Endometrial microvascular endothelial cells (primary cell): Measurements from ENCODE around the gene MYO1E. TPM values are rescaled to one million over a fixed set of nuclear protein-coding genes. Genes with fewer than 3 reads are reported as not detected.
"Not testable (repeated sequence)": the region's sequence is repeated elsewhere in the genome, so short reads cannot be mapped to it uniquely, and the experiment has no call there.

Source experiments
- in situ Hi-C: cut with HindIII; loops from 2 replicates; pipeline ENCODE4 v1.10.0; 2017; ENCODE audit warnings: low sequenced_read_pairs, low pct_unique_long_range_greater_than_20kb; ENCODE audit errors: inconsistent ontology term
- total RNA-seq: library from RNA; depleted of rRNA; stranded (reverse); fragments of >200 nt; gene quantifications from one replicate; pipeline ENCODE4 v1.2.3, GENCODE V29; 2015; ENCODE audit errors: inconsistent ontology term

The MYO1E gene
- total RNA-seq, 1 donor from 2014 or later, result 120 TPM

DNA sequence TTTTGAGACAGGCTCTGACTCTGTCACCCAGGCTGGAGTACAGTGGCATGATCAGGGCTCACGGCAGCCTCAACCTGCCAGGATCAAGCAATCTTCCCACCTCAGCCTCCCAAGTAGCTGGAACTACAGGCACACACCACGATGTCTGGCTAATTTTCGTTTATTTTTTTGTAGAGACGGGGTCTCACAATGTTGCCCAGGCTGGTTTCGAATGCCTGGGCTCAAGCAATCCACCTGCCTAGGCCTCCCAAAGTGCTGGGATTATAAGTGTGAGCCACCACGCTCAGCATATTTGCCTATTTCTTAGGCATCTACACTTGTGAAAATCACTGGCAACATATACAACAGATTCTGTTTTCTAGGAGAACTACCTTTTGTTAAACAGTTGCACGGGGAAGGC, 16.9 kb downstream of the MYO1E start:
- in situ Hi-C loops, result no loop called here

DNA sequence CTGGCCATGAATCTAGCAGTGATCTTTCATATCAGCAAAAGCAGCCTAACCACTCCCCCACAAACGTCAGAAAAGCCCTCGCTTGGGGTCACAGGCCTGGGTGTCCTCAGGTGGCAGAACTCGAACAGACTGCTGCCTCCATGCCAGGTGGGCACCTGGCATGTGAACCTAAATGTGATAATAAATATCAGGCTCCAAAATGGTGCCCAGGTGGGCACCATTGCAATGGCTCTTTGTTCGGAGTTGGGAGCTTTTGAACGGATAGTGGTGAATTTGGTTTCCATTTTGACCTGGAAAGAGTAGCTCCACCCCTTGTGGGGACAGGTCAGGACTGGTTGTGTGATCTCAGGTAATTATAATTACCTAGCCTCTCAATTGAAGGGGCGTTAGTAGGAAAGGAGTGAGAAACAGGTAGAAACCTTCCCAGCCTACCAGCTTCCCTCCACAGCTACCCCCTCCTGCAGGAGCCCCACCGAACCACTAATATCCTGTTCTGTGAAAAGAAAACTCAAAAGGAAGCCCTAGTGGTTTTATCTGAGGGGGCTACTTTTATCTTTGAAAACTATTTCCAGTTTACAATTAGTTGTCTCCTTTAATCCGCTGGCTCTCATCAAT, 18.1 kb downstream of the MYO1E start:
- in situ Hi-C loops, result no loop called here

DNA sequence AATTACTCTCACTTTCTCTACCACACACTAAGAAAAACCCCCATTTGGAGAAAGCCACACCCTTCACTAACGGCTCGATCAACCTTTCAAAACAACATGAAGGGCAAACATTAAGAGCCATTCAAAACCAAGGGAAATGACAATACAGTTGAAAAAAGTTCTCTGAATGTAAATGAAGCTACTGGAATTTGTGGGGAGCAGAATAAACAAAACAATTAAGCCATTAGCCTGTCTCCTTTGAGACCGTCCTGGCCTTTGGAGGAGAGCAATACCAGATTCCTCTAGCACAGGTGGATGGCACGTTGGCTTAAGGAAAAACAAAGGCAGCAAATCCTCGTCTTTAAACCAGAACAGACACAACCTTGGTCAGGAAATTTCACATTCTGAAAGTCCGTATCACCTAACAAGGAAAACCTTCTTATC, 18.7 kb downstream of the MYO1E start:
- in situ Hi-C loops, result no loop called here

DNA sequence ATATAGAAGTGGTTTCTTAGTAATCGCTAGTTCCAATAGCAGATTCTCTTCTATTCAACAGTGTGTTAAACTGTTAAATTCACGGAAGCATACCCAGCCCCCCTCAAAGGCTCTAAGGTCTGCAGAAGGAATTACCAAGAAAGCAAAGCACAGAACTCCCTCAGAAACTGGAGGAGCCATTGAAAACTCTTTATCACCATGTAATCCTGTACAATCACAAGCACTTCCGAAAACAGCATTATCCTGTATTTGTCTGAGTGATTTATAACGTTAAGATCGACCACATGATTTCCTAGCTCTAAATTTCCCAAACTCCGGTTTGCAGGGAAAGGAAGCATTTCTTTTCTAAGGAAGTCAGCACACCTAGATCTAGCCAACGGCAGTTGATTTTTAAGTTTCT, 20.0 kb downstream of the MYO1E start:
- in situ Hi-C loops, result no loop called here

DNA sequence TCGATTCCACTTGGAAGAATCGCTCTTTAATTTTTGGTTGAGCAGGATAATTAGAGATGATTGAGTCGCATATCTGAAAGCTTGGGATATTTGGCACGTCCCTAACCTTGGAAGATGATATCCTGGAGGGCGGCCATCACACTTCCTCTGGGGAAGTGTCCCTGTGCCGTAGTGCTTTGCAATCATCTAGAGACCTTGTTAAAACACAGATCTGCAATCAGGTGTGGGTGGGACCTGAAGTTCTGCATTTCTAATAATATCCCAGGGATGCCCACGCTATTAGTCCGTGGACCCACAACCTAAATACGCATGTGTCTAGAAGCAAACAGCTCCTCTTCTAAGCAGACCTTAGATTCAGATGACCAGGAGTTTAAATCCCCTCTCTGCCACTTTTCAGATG, 20.5 kb downstream of the MYO1E start:
- in situ Hi-C loops, result no loop called here

DNA sequence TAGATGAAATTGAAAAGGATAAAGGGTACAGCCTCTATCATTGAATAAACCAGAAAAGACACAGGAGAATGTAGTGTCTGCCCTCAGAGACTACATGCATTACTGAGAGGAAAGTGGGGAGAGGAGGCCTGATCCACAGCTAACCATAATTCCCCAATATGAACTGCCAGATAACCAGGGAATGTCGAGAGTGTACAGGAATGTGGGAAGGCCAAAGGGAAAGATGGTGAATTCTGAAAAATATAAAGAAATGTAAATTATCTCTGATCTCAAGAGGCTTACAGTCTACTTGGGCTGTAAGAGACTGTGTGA, 22.3 kb downstream of the MYO1E start:
- in situ Hi-C loops, result no loop called here

DNA sequence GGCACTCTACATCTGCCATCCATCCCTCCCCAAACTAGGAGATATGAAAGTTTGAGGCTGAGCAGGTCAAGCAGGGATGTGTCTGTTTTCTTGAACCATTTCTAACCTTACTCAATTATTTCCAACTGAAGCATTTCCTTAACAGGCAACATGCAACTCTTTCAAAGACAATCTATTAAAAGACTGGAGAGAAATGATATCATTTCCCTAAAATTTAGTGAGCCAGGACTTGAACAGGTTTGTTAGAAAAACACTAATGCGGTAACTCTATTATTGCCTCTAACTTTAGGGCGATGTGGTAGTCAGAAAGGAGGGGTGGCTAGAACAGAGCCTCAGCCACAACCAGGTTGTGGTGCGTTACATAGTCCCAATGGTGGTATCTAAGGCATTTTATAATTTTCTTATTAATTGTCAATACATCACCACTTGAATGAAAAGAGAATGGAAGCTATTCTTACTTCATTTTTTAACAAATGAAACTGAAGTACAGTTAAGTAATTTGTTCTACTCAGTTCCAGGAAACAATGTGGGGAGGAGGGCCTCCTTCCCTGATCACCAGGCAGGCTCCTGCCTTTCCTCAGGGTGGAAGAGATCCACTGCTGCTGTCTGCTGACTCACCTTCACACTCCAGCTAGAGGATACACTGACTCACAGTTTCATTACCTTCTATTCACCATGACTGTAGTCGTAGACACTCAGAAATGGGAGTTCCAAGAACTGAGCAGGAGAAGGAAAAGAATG, 22.8 kb downstream of the MYO1E start:
- in situ Hi-C loops, result no loop called here

DNA sequence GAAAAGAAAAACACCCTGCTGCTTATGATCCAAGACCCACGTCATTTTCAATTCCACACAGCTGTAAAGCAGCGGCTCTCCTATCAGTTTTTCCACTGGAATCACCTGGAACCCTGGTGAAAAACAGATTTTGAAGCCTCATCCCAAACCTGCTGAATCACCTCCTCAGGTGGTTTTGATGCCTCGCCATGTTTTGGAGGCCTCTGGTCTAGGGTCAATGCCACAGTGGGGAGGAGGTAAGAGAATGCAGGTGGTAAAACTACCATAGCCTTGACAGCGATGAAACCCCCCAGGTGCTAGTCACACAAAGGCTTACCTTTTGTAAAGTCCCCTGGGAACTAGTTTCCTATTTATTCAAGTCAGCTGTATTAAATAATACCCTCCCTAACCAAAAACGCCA, 24.8 kb downstream of the MYO1E start:
- in situ Hi-C loops, result no loop called here

DNA sequence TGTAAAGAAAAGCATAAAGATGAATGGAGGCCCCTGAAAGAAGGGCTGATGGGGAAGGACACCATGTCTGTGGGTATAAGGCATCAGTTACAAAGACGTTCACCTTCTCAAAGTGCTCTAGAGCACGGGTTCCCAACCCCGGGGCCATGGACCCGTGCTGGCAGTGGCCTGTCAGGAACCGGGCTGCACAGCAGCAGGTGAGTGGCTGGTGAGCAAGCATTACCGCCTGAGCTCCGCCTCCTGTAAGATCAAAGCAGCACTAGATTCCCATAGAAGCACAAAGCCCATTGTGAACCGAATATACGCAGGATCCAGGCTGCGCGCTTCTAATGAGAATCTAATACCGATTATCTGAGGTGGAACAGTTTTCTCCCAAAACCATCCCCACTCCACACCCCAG, 25.7 kb downstream of the MYO1E start:
- in situ Hi-C loops, result no loop called here

DNA sequence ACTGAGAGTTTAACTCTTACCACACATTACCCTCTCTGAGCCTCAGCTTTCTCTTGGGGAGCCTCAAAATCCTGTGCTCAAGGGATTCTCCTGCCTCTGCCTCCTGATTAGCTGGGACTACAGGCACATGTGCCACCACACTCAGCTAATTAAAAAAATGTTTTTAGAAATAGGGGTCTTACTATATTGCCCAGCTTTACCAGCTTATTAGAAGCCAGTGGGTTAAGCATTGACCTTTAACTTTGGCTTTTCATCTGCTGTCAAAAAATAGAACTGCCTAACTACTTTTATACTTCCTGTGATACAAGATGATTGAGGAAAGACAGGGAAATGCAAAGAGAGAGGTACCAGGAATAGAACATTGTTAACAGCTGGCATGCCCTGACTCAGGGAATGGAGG, 27.3 kb downstream of the MYO1E start:
- in situ Hi-C loops, result no loop called here

DNA sequence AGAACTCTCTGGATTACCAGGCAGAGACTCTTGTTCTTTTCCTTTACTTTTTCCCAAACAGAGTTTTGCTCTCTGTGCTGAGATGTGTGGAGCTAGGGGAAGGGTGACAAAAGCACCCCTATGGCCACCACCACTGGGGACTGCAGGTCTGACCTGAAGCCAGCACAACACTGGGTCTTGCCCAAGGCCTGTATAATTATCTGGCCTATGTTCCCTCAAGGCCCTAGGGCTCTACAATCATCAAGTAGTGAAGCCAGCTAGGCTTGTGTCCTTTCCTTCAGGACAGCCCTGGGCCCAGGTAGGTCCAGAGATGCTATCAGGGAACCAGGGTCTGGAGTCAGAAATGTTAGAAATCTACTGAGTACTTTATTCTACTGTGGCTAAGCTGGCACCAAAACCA, 28.4 kb downstream of the MYO1E start:
- in situ Hi-C loops, result no loop called here

DNA sequence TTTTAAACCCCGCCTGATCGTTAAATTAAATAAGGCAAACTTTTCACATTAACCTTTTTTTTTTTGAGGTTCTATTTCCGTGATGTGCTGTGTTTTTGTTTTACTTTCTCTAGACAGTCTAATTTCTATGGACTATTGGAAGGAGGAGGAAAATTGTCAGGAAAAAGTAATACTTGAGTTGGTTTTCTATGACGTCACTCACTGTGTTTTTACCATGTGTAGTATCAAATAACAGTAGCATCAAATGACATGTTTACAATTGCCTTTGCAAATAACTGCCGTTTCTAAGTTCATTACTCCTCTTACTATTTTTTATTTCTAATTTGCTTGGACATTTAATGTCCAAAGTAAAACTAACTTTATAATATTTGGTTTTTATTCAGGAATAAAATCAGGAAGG, 32.3 kb downstream of the MYO1E start:
- in situ Hi-C loops, result no loop called here

DNA sequence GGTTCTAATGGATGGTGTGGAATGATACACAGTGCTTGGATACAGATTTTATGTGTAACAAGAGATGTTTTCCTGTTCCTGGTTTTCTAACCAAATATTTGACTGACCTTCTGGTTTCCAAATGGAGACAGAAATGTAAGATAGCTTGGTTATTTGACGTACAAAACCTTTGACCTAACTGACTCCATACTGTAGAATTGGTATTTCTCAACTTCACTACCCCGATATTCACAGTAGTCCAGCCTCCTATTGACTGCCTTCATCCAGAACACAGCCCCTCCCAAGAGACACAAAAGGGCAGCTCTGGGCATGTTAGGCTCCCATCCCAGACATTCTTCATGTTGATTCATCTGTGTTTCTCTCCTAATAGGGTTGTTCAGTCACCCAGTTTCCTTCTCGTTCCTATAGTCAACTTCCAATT, 33.4 kb downstream of the MYO1E start:
- in situ Hi-C loops, result no loop called here

DNA sequence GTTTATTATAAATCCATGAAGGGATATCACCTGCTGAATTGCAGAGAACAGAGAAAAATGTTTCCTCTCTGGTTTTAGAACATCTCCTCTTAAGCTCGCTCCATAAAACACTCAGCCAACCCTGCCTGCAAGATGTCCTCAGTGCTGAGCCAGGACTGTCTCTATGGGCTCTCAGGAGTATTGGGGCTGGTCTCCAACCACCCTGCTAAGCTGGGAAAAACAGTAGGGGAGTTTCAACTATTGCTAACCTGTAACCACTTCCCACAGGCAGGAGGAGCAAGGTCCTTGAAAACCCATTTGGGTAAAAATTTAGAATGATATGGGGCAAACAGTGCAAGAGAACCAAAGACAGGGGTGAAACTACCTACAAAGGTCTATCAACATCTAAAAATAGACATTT, 34.3 kb downstream of the MYO1E start:
- in situ Hi-C loops, result no loop called here

DNA sequence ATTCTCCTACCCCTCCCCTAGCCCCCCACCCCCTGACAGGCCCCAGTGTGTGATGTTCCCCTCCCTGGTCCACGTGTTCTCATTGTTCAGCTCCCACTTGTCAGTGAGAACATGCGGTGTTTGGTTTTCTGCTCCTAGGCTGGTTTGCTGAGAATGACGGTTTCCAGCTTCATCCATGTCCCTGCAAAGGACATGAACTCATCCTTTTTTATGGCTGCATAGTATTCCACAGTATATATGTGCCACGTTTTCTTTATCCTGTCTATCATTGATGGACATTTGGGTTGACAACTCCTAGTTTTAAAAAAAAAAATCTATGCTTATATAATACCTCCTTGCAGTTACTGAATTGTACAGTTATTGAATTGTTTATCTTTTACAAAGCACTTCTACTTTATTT, 35.9 kb downstream of the MYO1E start:
- in situ Hi-C loops, result not testable (repeated sequence)

DNA sequence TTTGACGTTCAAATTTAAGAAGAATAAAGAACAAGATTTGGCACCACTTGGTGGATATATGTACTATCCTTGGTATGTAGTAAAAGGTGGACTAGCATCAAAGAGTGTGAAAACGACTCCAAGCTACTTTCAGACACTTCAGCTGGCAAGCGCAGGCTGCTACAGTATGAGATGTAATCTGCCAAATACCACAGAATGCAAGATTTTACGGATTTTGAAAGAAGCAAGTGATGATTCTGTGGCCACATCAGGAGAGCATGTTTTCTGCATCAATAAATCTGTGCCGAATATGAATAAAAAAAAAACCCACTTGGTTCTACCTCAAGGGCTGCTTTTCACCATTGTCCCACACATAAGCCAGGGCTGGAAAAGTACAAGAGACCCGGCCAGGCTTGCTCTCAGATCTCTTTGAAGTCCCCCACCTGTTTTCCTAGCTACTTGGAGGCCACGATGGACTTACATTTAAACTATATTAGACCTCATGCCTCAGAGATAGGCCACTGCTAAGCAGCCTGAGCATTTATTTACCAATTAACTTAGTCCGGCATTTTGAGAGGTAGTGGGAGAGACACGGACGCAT, 37.4 kb downstream of the MYO1E start:
- in situ Hi-C loops, result no loop called here

DNA sequence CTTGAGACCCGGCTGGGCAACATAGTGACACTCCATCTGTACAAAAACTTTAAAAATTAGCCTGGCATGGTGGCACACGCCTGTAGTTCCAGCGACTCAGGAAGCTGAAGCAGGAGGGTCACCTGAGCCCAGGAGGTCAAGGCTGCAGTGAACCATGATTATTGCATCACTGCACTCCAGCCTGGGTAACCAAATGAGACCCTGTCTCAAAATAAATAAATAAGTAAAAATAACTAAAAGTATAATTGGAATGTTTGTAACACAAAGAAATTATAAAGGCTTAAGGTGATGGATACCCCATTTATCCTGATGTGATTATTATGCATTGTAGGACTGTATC, 38.6 kb downstream of the MYO1E start:
- in situ Hi-C loops, result no loop called here

DNA sequence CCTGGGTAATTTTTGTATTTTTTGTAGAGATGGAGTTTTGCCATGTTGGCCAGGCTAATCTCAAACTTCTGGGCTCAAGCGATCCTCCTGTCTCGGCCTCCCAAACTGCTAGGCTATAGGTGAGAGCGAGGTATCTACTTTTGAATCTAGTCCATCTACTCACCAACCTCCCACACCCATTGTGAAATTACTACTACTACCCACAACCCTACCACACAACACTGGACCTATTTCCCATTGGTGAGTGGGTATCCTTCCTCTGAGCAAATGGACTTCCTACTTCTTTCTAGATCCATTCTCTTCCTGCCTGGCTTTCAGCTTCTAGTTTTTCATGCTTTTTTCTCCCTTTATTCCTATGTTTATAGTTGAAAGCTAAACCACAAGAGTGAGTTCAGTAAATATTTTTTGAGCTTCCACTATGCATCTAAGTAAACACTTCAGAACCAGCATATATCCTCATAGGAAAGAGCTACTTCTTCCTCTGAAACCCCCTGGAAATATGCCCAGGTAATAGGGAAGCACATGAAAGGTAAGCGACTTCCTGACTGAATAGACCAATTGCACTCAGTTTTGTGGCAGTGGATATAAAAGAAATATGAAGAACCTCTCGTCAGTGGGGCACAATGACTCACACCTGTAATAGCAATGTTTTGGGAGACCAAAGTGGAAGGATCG, 39.1 kb downstream of the MYO1E start:
- in situ Hi-C loops, result no loop called here

DNA sequence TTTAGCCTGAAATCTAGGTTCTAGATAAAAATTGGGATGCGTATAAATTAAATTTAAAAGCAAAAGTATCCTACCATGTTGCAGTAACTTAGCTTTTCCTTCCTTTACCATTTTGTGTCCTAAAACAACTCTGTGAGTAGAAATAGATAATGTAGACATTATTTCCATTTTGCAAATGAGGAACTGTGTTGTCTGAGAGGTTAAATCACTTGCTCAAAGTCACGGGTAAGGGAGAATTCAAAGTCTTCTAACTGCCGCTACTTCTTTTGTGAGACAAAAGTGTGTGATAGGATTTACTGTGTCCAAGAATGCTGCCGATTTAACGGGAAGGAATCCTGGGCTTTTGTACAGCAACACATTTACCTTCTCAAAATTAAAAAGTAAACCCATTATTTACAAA, 40.7 kb downstream of the MYO1E start:
- in situ Hi-C loops, result no loop called here

DNA sequence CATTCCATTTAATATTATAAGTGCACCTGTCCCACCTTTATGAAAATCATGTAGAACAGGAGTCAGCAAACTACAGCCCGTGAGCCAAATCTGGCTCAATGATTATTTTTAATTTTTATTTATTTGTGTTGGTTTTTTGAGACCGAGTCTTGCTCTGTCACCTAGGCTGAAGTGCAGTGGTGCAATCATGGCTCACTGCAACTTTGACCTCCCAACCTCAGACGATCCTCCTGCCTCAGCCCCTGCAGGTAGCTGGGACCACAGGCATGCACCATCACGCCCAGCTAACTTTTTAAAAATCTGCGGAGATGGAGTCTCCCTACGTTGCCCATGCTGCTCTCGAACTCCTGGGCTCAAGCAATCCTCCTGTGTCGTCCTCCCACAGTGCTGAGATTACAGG, 42.0 kb downstream of the MYO1E start:
- in situ Hi-C loops, result no loop called here
